Endothelial cell of umbilical vein (primary cell): Measurements from ENCODE around the gene NAA16. TPM values are rescaled to one million over a fixed set of nuclear protein-coding genes. Genes with fewer than 3 reads are reported as not detected.

ENCODE experiments used
- BruUV-seq: library from RNA; stranded (reverse); fragments of 400-500 nt; replicated peaks from 2 replicates; lab custom pipeline; 2021; lab: Mats Ljungman, UMichigan
- CTCF ChIA-PET: fragments of 300-600, 350-600 bp; sonication (Branson Sonifier 250); formaldehyde crosslinking; loops from one replicate; lab custom pipeline; 2021; ENCODE audit warnings: antibody characterized with exemption, inconsistent platforms; lab: Charles Lee
- POLR2A ChIA-PET: fragments of 300-600, 350-600 bp; sonication (Branson Sonifier 250); formaldehyde crosslinking; loops from one replicate; lab custom pipeline; 2021; ENCODE audit warnings: antibody characterized with exemption, inconsistent platforms; lab: Charles Lee
- DNase-seq: peaks from one replicate; pipeline ENCODE4 v3.0.0-alpha.2; 2011; ENCODE audit warnings: low read depth, low spot score
- FAIRE-seq: peaks from 2 replicates; lab custom pipeline; 2011; peaks lifted over from hg19 to GRCh38; lab: Jason Lieb, UNC
- H2AFZ ChIP-seq: 2 replicates; pipeline ENCODE4 v1.6.0; 2012; ENCODE audit warnings: low read depth, low read length, control low read depth, inconsistent platforms
- H3K27ac ChIP-seq: 2 replicates; pipeline ENCODE4 v1.5.1; 2011; ENCODE audit warnings: low read depth, mild to moderate bottlenecking, control low read depth, low read length, moderate library complexity; ENCODE audit not compliant: insufficient read depth
- H3K27me3 ChIP-seq, 2 experiments: 2 replicates each; pipeline versions ENCODE4 v1.6.0 to v1.6.1; 2011; ENCODE audit warnings: low read length in 2 of 2, mixed read lengths in 1 of 2; ENCODE audit not compliant: control insufficient read depth in 2 of 2, insufficient read depth in 2 of 2
- H3K36me3 ChIP-seq, 2 experiments: 2 replicates in 1 of 2; 3 replicates in 1 of 2; pipeline ENCODE4 v1.5.1; 2011; ENCODE audit warnings: low read length in 2 of 2, mild to moderate bottlenecking in 1 of 2, moderate library complexity in 1 of 2; ENCODE audit not compliant: control insufficient read depth in 2 of 2, insufficient read depth in 2 of 2; ENCODE audit errors: extremely low read depth in 1 of 2
- H3K4me1 ChIP-seq: 3 replicates; pipeline ENCODE4 v1.5.1; 2011; ENCODE audit warnings: mild to moderate bottlenecking, low read length; ENCODE audit not compliant: control insufficient read depth, insufficient read depth; ENCODE audit errors: extremely low read depth
- H3K4me2 ChIP-seq: 2 replicates; pipeline ENCODE4 v1.6.1; 2011; ENCODE audit warnings: low read length, control low read depth, mixed read lengths; ENCODE audit not compliant: insufficient read depth
- H3K4me3 ChIP-seq, 3 experiments: fragments of 200-600 bp in 1 of 3; sonication (generic), shearing (Covaris generic) in 1 of 3; replicated peaks in 1 of 3; 2 replicates each; pipeline ENCODE4 v1.5.1; 2011 to 2016; ENCODE audit warnings: control low read depth in 3 of 3, low read length in 3 of 3, mild to moderate bottlenecking in 2 of 3, inconsistent platforms in 1 of 3, low read depth in 1 of 3, moderate library complexity in 1 of 3; ENCODE audit not compliant: insufficient read depth in 1 of 3
- H3K79me2 ChIP-seq: 2 replicates; pipeline ENCODE4 v1.6.0; 2012; ENCODE audit warnings: low read length, inconsistent platforms; ENCODE audit not compliant: control insufficient read depth, insufficient read depth
- H3K9ac ChIP-seq: replicated peaks from 2 replicates; pipeline ENCODE3; 2011; ENCODE audit warnings: low read length, control low read depth; ENCODE audit not compliant: insufficient read depth; ENCODE audit errors: extremely low read depth
- H3K9me1 ChIP-seq: replicated peaks from 3 replicates; pipeline ENCODE4 v1.6.0; 2011; ENCODE audit warnings: mild to moderate bottlenecking, low read length; ENCODE audit not compliant: control insufficient read depth, insufficient read depth; ENCODE audit errors: extremely low read depth
- H3K9me3 ChIP-seq: replicated peaks from 2 replicates; pipeline ENCODE4 v1.5.1; 2012; ENCODE audit warnings: low read length, inconsistent platforms; ENCODE audit not compliant: control insufficient read depth, insufficient read depth
- H4K20me1 ChIP-seq: replicated peaks from 2 replicates; pipeline ENCODE3; 2011; ENCODE audit warnings: mild to moderate bottlenecking, low read length; ENCODE audit not compliant: control insufficient read depth, insufficient read depth; ENCODE audit errors: extremely low read depth
- GATA2 ChIP-seq: IDR thresholded peaks from 2 replicates; pipeline ENCODE4 v1.7.0; 2011; ENCODE audit warnings: low read depth, mild to moderate bottlenecking, moderate library complexity, mixed read lengths, low read length; ENCODE audit not compliant: insufficient read length, insufficient read depth
- dilution Hi-C: fragments of 300-500 bp; cut with MboI; formaldehyde crosslinking; loops from one replicate; pipeline ENCODE4 v1.15.0; 2019; ENCODE audit warnings: low sequenced_read_pairs; ENCODE audit not compliant: extremely low pct_ligation_motif_present
- intact Hi-C: fragments of 100-400 bp; cut with micrococcal nuclease; formaldehyde crosslinking; loops from one replicate; pipeline ENCODE4 v1.10.0; 2022
- polyA plus RNA-seq, 4 experiments: library from polyadenylated mRNA; depleted of rRNA in 3 of 4; stranded (reverse) in 3 of 4; unstranded in 1 of 4; fragments of >200 nt; gene quantifications; 2 replicates each; pipeline versions ENCODE4 v1.2.1 to v1.2.3, GENCODE V29; 2011 to 2012; ENCODE audit warnings: missing spikeins in 1 of 4
- total RNA-seq: library from RNA; stranded (reverse); gene quantifications from 2 replicates; pipeline ENCODE4 v1.2.3, GENCODE V29; 2021
- TF ChIP-seq, protein P1 (sequence below), 2 donors: IDR thresholded peaks; 1 replicate in 1 of 2; 2 replicates in 1 of 2; pipeline ENCODE4 v1.5.1; 2011; ENCODE audit warnings: low read length in 2 of 2, mild to moderate bottlenecking in 2 of 2, moderate library complexity in 2 of 2, control low read depth in 1 of 2, inconsistent platforms in 1 of 2, low read depth in 1 of 2; ENCODE audit not compliant: insufficient read depth in 1 of 2; ENCODE audit errors: extremely low read depth in 1 of 2

Gene NAA16
- total and polyA plus RNA-seq, 2 donors (not counting 3 experiments of a cell fraction or from before 2014, with no cell fraction given) = 8.6 to 26.1 TPM

DNA sequence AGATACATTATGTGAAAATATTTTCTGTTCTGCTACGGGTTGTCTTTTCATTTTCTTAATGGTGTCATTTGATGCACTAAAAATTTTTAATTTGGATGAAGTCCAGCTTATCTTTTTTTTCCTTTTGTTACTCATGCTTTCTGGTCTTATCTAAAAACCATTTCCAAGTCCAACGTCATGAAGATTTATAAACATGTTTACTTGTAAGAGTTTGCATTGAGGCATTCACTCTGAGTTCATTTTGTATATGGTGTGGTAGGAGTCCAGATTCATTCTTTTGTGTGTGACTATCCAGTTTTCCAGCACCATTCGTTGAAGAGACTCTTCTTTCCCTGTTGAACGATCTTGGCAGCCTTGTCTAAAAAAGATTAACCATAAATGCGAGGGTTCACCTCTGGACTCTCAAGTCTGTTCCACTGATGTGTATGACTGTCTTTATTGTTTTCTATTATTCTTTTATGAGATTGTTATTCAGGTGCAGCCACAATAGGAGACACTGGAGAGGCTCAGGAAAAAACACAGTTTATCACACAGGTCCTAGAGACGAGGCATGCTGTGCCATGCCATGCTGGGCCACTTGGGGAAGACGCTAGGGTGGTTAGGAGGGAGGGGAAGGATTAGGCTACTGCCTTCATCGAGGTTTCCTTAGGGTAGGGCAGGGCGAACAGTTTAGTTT is 35.0 kb downstream of the NAA16 start:
- Histone ChIP-seq H3K27ac (peak overlapping the region; percentile 54), H3K27me3 (no peaks in the 10 kb centered on the region), H3K9ac (peak overlapping the region; percentile 20), H3K4me2 (peak overlapping the region; percentile 52), H3K9me3 (no peaks in the 10 kb centered on the region), H3K79me2 (peaks cover 28% of the 10 kb centered on the region), H3K9me1 (no peaks in the 10 kb centered on the region), H3K4me3 (no peak overlapping the region), H4K20me1 (no peaks in the 10 kb centered on the region), H3K4me1 (peaks cover 18% of the 10 kb centered on the region), H2AFZ (no peak overlapping the region), H3K36me3 (peaks cover 3 to 4% of the 10 kb centered on the region in 2 experiments)
- ChIA-PET POLR2A (no interaction called here), CTCF (interaction anchor here (0.6 kb wide), 1 partner anchor 664 kb away, joined by 3 read pairs; no protein-coding TSS in a partner anchor)
- no TSS peak for BruUV-seq
- DNase-seq = peak; percentile 92
- TF ChIP-seq, protein P1, sequence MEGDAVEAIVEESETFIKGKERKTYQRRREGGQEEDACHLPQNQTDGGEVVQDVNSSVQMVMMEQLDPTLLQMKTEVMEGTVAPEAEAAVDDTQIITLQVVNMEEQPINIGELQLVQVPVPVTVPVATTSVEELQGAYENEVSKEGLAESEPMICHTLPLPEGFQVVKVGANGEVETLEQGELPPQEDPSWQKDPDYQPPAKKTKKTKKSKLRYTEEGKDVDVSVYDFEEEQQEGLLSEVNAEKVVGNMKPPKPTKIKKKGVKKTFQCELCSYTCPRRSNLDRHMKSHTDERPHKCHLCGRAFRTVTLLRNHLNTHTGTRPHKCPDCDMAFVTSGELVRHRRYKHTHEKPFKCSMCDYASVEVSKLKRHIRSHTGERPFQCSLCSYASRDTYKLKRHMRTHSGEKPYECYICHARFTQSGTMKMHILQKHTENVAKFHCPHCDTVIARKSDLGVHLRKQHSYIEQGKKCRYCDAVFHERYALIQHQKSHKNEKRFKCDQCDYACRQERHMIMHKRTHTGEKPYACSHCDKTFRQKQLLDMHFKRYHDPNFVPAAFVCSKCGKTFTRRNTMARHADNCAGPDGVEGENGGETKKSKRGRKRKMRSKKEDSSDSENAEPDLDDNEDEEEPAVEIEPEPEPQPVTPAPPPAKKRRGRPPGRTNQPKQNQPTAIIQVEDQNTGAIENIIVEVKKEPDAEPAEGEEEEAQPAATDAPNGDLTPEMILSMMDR (IDR thresholded peaks at IDR 0.05; ENCODE audit: extremely low read depth in 1 of 2, insufficient read depth in 1 of 2, low read depth in 1 of 2, low read length in 2 of 2) = no peak
- peak; percentile 39 for TF ChIP-seq GATA2
- intact Hi-C loops = loop anchor here (5.0 kb wide), 1 partner anchor 34 kb away; the partner anchor contains the start of gene NAA16
- dilution Hi-C loops = no loop called here
- FAIRE-seq = peak; percentile 40
